Measurements from ENCODE around the gene AGER.

DNA sequence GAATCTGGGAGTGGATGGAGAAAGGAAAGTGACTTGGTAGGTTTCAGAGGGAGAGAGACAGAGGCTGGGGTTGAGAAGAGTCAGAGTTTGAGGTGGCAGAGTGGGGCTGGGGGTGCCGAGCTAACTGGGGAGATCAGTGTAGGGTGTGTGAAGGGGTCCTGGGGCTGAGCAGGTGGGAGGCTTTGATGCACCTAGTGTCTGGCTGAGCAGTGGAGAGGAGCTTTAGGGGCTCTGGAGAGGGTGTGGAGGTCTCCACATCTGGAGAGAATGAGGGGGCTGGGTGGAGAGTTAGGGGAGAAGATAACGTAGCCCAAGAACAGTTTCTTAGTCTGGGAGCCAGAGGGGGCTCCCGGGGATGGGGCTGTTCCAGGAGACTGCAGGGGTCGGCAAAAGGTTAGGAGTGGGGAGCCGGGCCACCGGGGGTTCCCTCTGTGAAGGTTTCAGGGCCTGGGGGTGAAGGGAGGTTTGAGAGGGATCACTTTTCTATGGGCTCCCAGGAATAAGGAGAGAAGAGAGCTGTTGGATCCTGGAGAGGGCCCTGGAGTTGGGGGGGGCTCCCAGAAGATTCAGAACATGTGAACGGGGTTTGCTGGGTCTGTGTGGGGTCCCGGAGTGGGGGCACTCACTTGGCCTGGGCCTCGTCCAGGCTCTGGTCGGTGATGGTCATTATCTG, 5.2 kb upstream of the AGER start:
- TF ChIP-seq, protein P1, sequence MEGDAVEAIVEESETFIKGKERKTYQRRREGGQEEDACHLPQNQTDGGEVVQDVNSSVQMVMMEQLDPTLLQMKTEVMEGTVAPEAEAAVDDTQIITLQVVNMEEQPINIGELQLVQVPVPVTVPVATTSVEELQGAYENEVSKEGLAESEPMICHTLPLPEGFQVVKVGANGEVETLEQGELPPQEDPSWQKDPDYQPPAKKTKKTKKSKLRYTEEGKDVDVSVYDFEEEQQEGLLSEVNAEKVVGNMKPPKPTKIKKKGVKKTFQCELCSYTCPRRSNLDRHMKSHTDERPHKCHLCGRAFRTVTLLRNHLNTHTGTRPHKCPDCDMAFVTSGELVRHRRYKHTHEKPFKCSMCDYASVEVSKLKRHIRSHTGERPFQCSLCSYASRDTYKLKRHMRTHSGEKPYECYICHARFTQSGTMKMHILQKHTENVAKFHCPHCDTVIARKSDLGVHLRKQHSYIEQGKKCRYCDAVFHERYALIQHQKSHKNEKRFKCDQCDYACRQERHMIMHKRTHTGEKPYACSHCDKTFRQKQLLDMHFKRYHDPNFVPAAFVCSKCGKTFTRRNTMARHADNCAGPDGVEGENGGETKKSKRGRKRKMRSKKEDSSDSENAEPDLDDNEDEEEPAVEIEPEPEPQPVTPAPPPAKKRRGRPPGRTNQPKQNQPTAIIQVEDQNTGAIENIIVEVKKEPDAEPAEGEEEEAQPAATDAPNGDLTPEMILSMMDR (IDR thresholded peaks at IDR 0.05) = no peak
- TF ChIP-seq EZH2 (IDR thresholded peaks at IDR 0.05) = no peak
